H54 (cell line): ENCODE data around the gene PDPR.
"Not testable (repeated sequence)": the region's sequence is repeated elsewhere in the genome, so short reads cannot be mapped to it uniquely, and the experiment has no call there.

Source experiments
- DNase-seq: peaks from one replicate; pipeline ENCODE4 v3.0.0; 2011; ENCODE audit warnings: low spot score, mixed read lengths; ENCODE audit not compliant: insufficient read length
- FAIRE-seq: peaks from 3 replicates; lab custom pipeline; 2011; peaks lifted over from hg19 to GRCh38; lab: Jason Lieb, UNC
- POLR2A ChIP-seq: IDR thresholded peaks from 2 replicates; pipeline ENCODE4 v1.6.1; 2011; ENCODE audit warnings: low read depth, mild to moderate bottlenecking, low read length

The PDPR gene

GRCh38 chr16:70123822-70124221 lies 9.7 kb downstream of the PDPR start:
- not testable (repeated sequence) for FAIRE-seq, DNase-seq

- FAIRE-seq, DNase-seq: not testable (repeated sequence)
Measured at GRCh38 chr16:70126226-70126625, 12.1 kb downstream of the PDPR start.

DNA sequence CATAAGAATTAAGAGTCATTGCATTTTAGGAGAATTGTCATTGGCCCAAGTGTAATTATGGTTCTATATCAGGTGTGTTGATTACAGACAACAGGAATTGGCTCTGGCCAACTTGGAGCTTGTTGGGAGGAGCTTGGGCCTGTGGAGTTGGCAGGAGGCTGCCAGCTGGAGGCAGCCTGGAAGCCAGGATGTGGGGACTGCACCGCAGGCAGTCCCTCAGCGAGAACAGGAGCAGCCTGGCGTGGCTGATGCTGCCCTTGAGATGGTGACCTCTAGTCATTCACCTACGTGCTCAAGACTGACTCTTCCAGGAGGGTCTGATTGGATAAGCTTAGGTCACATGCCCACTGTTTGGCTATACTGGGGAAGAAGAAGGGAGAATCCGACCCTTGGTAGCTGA lies 13.6 kb downstream of the PDPR start:
- not testable (repeated sequence) for FAIRE-seq, DNase-seq

DNA sequence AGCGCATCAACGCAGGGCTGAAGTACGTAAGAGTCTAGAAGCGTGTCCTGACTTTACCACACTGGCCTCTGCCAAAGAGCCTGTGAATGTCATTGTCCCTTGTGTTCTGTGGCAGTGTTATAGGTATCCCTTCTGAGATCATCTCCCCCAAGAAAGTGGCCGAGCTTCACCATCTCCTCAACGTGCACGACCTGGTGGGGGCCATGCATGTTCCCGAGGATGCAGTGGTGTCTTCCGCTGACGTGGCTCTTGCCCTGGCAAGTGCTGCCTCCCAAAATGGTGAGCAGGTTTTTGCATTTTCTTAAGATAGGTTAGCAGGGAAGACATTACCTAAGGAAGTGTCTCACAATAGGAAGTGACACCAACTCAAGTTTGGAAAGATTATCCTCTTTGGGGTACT lies 14.7 kb downstream of the PDPR start:
- not testable (repeated sequence) for FAIRE-seq, DNase-seq

DNA sequence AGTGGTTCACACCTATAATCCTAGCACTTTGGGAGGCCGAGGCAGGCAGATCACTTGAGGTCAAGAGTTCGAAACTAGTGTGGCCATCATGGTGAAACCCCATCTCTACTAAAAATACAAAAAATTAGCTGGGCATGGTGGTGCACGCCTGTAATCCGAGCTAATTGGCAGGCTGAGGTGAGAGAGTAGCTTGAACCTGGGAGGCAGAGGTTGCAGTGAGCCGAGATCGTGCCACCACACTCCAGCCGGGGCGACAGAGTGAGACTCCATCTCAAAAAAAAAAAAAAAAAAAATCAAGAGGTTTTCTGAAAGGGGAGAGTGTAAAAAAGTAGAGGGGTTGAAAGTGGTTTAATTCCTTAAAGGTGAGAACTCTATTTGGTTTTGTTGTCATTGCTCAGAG lies 21.7 kb downstream of the PDPR start:
- FAIRE-seq, DNase-seq: not testable (repeated sequence)

DNA sequence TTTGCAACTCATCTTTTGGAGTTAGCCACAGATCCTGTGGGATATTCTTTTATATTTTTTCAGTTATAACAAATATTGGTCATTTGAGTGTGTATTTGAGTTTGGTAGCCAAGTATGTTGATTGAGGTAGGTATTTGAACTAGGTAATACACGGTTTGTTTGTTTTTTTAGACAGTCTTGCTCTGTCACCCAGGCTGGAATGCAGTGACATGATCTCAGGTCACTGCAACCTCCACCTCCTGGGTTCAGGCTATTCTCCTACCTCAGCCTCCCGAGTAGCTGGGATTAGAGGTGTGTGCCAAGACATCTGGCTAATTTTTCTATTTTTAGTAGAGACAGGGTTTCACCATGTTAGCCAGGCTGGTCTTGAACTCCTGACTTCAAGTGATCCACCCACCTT lies 22.5 kb downstream of the PDPR start:
- FAIRE-seq: not testable (repeated sequence)

GRCh38 chr16:70142739-70143138 lies 28.6 kb downstream of the PDPR start:
- not testable (repeated sequence) for DNase-seq, FAIRE-seq

More for the DNA sequence above, 22.5 kb downstream of the PDPR start:
- not testable (repeated sequence) for DNase-seq

DNA sequence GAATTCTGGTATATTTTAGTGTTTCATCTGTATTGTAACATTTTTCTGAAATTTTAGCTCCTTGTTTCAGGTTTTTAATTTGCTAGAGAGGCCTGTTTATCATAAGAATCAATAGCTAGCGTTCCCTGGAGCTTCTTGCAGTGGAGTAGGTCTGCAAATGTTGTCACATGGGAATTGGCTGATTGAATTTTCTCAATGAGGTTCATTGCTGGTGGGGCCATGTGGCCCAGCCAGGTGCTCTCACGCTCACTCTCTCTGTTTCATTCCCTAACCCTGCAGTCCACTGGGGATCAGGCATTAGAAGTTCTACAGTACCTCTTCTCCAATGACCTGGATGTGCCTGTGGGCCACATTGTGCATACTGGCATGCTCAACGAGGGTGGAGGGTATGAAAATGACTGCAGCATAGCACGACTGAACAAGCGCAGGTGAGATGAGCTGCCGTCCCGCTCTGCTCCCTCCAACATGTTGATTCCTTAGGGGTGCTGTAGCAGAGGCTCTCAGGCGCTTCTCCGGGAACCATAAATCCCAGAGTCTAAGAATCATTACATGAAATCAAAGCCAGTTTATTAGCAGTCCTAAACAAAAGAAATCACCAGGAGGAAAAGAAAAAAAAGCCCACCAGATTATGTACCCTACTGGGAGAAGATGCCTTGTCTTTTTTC lies 29.2 kb downstream of the PDPR start:
- FAIRE-seq, DNase-seq: not testable (repeated sequence)

GRCh38 chr16:70147853-70148252 lies 33.7 kb downstream of the PDPR start:
- not testable (repeated sequence) for FAIRE-seq, DNase-seq

- DNase-seq, FAIRE-seq: not testable (repeated sequence)
Measured at GRCh38 chr16:70148453-70148852, 34.3 kb downstream of the PDPR start.

DNA sequence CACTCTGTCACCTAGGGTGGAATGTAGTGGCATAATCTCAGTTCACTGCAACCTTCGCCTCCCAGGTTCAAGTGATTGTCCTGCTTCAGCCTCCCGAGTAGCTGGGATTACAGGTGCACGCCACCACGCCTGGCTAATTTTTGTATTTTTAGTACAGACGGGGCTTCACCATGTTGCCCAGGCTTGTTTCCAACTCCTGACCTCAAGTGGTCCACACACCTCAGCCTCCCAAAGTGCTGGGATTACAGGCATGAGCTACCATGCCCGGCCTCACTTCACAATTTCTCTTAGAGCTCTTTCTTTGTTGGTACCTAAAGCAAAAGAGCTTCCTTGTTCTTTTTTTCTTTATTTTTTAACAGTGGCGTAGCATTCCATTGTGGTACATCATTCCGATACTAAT lies 35.2 kb downstream of the PDPR start:
- not testable (repeated sequence) for FAIRE-seq, DNase-seq

- no peak for DNase-seq
- FAIRE-seq: no peak
- no peak for TF ChIP-seq POLR2A
Measured at GRCh38 chr16:70151391-70151790, 37.3 kb downstream of the PDPR start.

- DNase-seq (no peak), FAIRE-seq (no peak)
- no peak for TF ChIP-seq POLR2A
Measured at GRCh38 chr16:70151941-70152509, 37.9 kb downstream of the PDPR start.

- no peak for DNase-seq
- no peak for FAIRE-seq
- TF ChIP-seq POLR2A: no peak
Measured at GRCh38 chr16:70152578-70153302, 38.6 kb downstream of the PDPR start.

GRCh38 chr16:70154736-70155135 lies 40.6 kb downstream of the PDPR start:
- FAIRE-seq, DNase-seq: not testable (repeated sequence)
